Epithelial cell of esophagus (primary cell): Measurements from ENCODE around the gene XAF1.

Experiments
- DNase-seq: peaks from one replicate; pipeline ENCODE4 v3.0.0; 2010; ENCODE audit warnings: low read depth
- H3K4me3 ChIP-seq: 2 replicates; pipeline ENCODE4 v1.5.1; 2011; ENCODE audit warnings: mild to moderate bottlenecking, low read length, control low read depth
- TF ChIP-seq, protein P1 (sequence below): IDR thresholded peaks from 2 replicates; pipeline ENCODE4 v1.5.1; 2011; ENCODE audit warnings: low read depth, mild to moderate bottlenecking, low read length, control low read depth, inconsistent platforms; ENCODE audit not compliant: insufficient read depth; ENCODE audit errors: missing control alignments

Gene XAF1

GRCh38 chr17:6796017-6796886 lies 40.4 kb downstream of the XAF1 start:
- peak; percentile 73 for DNase-seq
- TF ChIP-seq, protein P1, sequence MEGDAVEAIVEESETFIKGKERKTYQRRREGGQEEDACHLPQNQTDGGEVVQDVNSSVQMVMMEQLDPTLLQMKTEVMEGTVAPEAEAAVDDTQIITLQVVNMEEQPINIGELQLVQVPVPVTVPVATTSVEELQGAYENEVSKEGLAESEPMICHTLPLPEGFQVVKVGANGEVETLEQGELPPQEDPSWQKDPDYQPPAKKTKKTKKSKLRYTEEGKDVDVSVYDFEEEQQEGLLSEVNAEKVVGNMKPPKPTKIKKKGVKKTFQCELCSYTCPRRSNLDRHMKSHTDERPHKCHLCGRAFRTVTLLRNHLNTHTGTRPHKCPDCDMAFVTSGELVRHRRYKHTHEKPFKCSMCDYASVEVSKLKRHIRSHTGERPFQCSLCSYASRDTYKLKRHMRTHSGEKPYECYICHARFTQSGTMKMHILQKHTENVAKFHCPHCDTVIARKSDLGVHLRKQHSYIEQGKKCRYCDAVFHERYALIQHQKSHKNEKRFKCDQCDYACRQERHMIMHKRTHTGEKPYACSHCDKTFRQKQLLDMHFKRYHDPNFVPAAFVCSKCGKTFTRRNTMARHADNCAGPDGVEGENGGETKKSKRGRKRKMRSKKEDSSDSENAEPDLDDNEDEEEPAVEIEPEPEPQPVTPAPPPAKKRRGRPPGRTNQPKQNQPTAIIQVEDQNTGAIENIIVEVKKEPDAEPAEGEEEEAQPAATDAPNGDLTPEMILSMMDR: no peak
- no peak overlapping the region for H3K4me3 ChIP-seq

DNA sequence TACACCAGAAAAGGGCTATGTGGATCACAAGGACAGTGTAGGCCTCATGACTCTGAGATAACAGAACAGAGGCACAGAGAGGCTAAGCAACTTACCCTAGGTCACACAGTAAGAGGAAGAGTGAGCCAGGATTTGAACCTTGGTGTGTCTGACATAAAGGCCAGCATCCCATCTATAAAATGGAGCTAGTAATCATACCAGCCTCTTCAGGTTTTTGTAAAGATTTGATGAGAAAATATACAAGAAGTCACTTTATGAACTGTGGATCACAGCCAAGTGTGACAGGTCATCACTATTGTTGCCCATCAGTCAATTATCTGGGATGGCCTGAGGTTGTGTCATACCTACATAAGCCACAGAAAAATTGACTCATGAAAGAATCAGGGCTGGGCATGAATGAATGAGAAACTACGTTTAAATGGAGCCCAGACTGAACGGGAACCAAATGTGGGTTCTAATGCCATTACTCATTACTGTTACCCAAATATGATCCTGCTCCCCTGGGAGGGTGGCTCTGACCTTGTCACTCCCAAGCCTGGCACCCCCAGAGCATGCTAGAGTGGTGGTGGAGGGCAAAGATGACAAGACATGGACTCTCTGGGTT lies 41.1 kb downstream of the XAF1 start:
- TF ChIP-seq, protein P1: no peak
- DNase-seq: peak; percentile 94
- H3K4me3 ChIP-seq: no peak overlapping the region

GRCh38 chr17:6797718-6798351 lies 42.0 kb downstream of the XAF1 start:
- peak; percentile 77 for DNase-seq
- H3K4me3 ChIP-seq: no peak overlapping the region
- TF ChIP-seq, protein P1: no peak

DNA sequence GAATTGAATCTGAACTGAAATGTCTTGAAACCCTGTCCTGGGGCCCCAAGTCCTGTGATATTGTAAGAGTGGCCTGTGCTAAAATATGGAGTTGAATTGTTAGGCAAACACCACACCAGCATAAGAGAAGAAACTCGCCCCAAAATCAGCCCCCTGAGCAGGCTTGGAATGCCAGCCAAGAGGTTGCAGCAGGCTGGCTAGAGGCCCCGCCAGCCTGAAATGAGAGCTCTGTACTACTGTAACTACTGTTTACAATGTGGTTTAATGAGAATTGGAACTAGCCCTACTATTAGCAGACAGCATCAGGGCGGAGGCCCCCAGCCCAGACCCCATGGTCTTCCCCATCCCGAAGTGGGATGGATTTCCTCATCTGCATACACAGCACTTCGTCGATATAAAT lies 43.9 kb downstream of the XAF1 start:
- DNase-seq: no peak
- no peak overlapping the region for H3K4me3 ChIP-seq
- TF ChIP-seq, protein P1: no peak

DNA sequence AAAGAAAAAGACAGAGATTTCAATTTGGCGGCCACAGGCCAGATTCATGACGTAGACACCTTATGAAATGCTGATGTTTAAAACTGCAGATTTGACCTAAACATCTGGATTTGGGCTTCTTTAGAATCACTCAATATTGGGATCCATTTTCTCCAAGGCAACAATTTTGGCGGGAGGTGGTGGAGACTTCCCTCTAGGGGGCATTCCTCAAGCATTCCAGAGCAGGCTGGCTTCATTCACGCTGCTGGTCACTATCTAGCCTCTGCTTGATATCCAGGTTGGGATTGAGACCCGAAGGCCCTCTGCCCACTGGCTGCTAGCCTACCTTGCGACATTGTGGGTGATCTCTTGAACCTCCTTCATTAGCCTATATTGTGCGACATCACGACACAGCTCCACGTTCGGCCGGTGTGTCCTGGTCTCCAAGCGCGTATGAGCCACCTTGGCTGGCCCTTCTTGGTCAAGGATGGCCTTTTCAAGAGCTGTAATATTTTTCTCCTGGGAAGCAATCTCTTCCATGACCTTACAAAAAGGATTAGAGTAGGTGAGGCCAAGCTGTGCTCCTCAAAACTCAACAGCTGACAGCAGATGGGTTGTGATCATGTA lies 44.7 kb downstream of the XAF1 start:
- no peak for DNase-seq
- TF ChIP-seq, protein P1: no peak
- no peak overlapping the region for H3K4me3 ChIP-seq

- TF ChIP-seq, protein P1: no peak
- H3K4me3 ChIP-seq: no peak overlapping the region
- no peak for DNase-seq
Measured at GRCh38 chr17:6811510-6811909, 55.7 kb downstream of the XAF1 start.
